ENCODE measurements around the gene FAM120A. TPM values are rescaled to one million over a fixed set of nuclear protein-coding genes. Genes with fewer than 3 reads are reported as not detected.

The FAM120A gene
- total RNA-seq, 1 donor from 2014 or later: 197 TPM

GRCh38 chr9:93446073-93446472 is 5.4 kb upstream of the FAM120A start:
- no peak for DNase-seq (ENCODE audit: low spot score)

- no peak for DNase-seq (ENCODE audit: low spot score)
Observed at GRCh38 chr9:93447655-93448054, 3.8 kb upstream of the FAM120A start.

- peak; percentile 55 for DNase-seq (ENCODE audit: low spot score)
Observed at GRCh38 chr9:93451849-93452709, 594 bp downstream of the FAM120A start.

DNA sequence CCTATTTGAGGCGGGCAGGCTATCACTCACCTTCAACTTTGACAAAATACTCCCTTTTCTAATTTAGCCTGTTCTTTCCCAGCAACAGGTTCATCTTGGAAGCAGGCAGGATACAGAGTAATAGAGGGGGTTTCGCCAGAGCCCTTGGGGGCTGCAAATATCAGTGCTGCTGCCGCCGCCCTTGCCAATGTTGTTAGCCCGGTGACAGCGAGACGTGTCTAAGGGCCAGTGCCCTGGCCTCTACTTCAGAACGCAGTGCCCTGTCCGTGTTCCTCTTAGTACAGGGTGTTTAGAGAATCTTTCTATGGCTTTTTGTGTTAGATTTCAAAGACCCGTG is 1.2 kb downstream of the FAM120A start:
- DNase-seq (ENCODE audit: low spot score): no peak

- DNase-seq (ENCODE audit: low spot score): peak; percentile 94
Observed at GRCh38 chr9:93453047-93453914, 1.8 kb downstream of the FAM120A start, which contains the start of gene FAM120AOS. Gene FAM120AOS, minus strand, starts transcription at chr9:93453581. Its CDS starts 872 bp downstream, at chr9:93452709.

- DNase-seq (ENCODE audit: low spot score): no peak
Observed at GRCh38 chr9:93456022-93456421, 4.5 kb downstream of the FAM120A start.

- DNase-seq (ENCODE audit: low spot score): no peak
Observed at GRCh38 chr9:93456504-93456903, 5.0 kb downstream of the FAM120A start.

GRCh38 chr9:93457006-93457405 is 5.5 kb downstream of the FAM120A start:
- DNase-seq (ENCODE audit: low spot score): no peak

DNA sequence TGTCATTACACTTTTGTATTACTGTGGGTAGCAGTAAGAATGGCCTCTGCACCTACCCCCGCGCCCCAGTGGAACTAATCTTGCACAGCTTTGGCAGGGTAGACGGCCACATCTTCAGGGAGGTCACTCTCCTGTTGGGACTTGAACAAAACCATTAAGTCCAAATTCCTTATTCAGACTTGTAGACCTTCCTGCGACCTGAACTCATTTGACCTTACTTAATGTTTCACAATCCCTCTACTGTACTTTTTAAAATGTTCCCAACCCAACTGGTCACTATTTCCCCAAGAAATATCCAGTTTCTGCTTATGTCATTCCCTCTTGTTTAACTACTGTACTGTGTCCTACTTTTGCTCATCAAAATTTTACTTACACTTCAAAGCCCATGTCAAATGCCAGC is 7.2 kb downstream of the FAM120A start:
- no peak for DNase-seq (ENCODE audit: low spot score)

DNA sequence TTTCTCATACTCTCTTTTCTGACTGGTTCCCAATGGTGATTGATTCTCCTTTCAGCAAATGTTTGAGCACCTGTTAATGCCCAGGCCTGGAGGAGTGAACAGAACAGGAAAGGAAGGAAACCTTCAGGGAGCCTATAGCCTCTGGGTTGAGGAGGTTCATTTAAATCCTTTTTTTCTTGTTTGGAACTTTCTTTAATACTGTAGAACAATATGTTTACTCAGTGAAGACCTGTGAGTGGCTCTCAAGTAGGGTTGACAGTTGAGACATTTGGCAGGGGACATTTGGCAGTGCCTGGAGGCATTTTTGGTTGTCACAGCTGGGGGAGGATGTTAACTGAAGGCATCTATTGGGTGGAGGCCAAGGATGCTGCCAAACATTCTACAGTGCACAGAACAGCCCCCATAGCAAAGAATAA is 8.0 kb downstream of the FAM120A start:
- DNase-seq (ENCODE audit: low spot score): no peak

- no peak for DNase-seq (ENCODE audit: low spot score)
Observed at GRCh38 chr9:93460689-93461413, 9.4 kb downstream of the FAM120A start.

- no peak for DNase-seq (ENCODE audit: low spot score)
Observed at GRCh38 chr9:93461414-93461743, 9.9 kb downstream of the FAM120A start.

- DNase-seq (ENCODE audit: low spot score): no peak
Observed at GRCh38 chr9:93461821-93462220, 10.3 kb downstream of the FAM120A start.

- no peak for DNase-seq (ENCODE audit: low spot score)
Observed at GRCh38 chr9:93463638-93464248, 12.3 kb downstream of the FAM120A start.

GRCh38 chr9:93464395-93464794 is 12.9 kb downstream of the FAM120A start:
- DNase-seq (ENCODE audit: low spot score): no peak

DNA sequence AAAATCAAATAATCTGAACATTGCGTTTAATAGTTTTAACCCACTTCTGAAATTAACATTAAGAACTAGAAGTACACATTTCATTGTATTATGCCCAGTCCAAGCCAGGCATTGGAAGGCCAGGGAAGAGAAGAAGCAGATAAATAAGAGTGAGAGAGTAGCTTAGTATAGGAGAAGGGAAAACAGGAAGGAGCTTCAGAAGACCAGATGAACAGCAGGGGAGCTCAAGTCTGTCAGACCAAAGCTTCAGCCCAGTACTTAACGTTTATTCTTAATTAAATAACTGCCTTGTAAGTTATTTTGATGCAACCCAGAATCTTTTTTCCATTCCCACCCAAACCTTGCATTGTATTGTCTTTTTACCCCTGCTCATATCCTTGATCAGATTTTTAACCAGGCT is 13.4 kb downstream of the FAM120A start:
- DNase-seq (ENCODE audit: low spot score): no peak

DNA sequence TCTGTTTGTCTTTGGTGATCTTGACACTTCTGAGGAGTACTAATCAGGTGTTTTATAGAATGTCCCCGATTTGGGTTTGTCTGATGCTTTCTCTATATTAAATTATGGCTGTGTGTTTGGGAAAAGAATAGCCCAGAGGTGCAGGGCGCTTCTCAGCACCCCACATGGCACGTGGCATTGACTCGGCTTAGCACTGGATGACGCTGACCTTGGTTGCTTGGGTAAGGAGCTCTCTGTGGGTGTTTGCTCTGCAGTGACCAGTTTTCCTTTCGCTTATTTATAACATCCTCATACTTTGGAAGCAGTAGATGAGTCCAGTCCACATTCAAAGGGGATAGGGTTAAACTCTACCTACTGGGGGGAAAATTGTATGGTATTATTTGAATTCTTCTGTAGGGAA is 14.4 kb downstream of the FAM120A start:
- DNase-seq (ENCODE audit: low spot score): no peak

DNA sequence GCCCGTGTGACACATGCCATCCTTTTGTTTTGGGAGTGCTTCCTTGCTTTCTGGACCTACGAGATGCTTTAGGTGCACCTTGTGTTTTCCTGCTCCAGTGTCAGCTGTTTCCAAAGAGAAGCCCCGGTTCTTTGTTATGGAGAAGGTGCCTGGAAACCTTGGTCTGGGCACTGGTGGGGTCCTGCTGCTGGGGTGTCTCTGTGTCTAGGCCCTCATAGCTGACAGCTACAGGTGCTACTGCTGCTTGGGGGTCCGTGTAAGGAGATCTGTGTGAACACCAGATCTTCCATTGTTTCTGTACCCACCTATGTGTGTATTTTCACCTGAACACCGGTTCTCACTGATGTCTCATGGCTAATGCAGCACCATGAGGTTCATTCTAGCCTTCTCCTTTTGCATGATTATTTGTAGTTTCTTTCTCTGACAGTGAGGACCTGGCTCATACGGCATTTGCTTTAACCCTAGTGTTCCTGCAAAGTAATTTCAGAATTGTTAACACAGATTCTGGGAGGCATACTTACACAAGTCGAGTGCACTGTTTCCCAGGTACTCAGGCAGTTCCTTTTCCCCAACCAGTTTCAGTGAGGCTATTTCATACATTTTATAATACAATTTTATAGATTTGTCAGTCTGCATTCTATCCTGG is 15.1 kb downstream of the FAM120A start:
- no peak for DNase-seq (ENCODE audit: low spot score)

DNA sequence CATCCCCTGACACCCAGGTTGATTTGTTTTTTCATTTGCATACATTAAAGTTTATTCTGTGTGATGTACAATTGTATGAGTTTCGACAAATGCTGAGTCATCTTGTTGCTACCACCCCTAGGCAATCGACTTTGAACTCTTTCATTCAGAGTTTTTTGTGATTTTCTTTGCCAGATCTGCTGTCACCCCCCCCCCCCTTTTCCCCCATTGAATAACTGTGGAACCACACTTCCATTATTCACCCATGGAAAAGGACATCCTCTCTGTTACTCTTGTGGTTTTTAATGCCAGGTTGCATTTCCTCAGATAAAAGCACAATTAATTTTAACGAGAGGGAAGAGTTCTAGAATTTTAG is 15.6 kb downstream of the FAM120A start:
- DNase-seq (ENCODE audit: low spot score): no peak

DNA sequence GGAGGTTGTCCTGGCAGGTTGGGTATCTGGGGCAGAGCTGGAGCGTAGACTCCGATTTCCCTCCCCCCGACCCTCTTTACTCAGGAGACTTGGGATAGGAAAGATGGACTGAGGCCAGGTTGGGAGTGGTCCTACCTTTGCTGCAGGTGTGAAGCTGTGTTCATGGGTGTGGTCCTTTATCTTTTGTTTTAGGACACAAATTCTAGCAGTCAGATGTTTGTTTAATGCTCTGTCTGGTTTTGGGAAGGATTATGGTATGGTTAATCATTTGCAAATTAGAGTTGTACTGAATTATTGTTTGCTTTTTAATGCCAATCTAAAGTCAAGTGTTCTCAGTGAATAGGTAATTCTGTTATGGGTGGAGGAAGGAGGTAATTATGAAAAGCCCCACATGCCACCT is 16.0 kb downstream of the FAM120A start:
- no peak for DNase-seq (ENCODE audit: low spot score)

GRCh38 chr9:93468763-93469456 is 17.4 kb downstream of the FAM120A start:
- DNase-seq (ENCODE audit: low spot score): no peak

Data from ureter (tissue), 1 donor.